Measurements from ENCODE around the gene GPATCH2.

GPATCH2 gene

DNA sequence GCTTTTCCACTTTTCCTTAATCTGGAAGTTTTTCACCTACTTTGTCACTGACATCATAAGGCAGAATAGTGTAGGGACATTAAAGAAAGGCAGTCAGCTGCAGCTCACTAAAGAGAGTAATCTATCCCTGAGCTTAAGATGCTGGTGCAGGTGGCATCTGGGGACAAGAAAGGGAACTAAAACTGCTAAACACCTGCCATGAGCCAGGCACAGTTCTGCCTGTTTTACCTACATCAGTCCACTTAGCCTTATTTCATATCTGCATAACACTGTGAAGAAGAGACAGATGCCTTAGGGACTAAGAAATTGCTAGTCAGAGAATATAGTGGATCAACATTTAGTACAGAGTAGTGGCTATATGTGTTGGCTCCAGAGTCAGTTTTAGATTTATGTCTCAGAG, 88.1 kb downstream of the GPATCH2 start:
- TF ChIP-seq, protein P1, sequence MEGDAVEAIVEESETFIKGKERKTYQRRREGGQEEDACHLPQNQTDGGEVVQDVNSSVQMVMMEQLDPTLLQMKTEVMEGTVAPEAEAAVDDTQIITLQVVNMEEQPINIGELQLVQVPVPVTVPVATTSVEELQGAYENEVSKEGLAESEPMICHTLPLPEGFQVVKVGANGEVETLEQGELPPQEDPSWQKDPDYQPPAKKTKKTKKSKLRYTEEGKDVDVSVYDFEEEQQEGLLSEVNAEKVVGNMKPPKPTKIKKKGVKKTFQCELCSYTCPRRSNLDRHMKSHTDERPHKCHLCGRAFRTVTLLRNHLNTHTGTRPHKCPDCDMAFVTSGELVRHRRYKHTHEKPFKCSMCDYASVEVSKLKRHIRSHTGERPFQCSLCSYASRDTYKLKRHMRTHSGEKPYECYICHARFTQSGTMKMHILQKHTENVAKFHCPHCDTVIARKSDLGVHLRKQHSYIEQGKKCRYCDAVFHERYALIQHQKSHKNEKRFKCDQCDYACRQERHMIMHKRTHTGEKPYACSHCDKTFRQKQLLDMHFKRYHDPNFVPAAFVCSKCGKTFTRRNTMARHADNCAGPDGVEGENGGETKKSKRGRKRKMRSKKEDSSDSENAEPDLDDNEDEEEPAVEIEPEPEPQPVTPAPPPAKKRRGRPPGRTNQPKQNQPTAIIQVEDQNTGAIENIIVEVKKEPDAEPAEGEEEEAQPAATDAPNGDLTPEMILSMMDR (IDR thresholded peaks at IDR 0.05; ENCODE audit: borderline replicate concordance, insufficient read depth, low read depth, low read length): no peak
- H3K4me3 ChIP-seq (ENCODE audit: low read depth, low read length): no peak overlapping the region

DNA sequence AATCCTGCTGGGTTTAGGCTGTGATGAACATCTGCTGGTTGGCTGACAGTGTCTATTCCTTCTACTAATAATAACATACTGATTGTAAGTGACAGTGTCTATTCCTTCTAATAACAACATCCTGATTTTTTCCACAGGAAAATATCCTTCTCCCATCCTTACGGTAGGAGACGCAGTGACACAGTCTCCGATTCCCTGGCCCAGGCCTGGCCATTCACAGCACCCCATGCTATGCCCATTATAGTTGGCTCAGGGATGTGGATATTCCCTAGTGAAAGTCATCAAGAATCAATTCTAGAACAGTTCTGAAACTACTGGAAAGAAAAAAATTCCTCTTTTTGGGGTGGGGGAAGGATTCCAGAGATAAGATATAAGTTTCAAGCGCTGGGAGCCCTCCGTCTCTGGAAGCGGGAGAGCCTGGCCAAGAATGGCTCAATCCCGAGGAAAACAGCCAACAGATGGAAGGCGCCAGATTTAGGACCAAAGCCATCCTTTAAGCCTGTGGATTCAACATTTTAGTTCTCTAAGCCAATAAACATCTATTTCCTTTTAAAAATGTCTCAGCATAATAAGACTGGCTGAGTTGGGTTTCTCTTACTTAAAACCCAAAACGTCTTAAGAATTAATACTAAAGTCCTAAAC, 88.6 kb downstream of the GPATCH2 start:
- H3K4me3 ChIP-seq (ENCODE audit: low read depth, low read length): no peak overlapping the region
- TF ChIP-seq, protein P1 (IDR thresholded peaks at IDR 0.05; ENCODE audit: borderline replicate concordance, insufficient read depth, low read depth, low read length): no peak

DNA sequence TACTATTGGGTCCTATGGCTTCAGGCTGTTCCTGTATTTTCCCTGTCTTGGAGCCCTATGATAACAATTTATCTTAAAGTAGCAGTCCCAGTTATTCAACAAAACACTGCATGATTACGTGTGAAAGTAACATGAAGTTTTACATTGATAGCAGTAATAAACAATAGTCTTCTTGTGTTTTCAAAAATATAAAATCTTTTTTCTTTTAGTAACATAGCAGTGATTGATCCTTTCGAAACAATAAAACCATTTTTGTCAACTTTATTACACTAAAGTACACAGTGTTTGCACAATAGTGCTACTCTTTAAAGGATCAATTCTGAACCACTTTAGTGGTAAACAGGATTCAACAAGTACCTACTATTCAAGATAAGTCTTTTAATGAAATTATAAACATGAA, 90.6 kb downstream of the GPATCH2 start:
- H3K4me3 ChIP-seq (ENCODE audit: low read depth, low read length): no peak overlapping the region
- TF ChIP-seq, protein P1 (IDR thresholded peaks at IDR 0.05; ENCODE audit: borderline replicate concordance, insufficient read depth, low read depth, low read length): no peak

DNA sequence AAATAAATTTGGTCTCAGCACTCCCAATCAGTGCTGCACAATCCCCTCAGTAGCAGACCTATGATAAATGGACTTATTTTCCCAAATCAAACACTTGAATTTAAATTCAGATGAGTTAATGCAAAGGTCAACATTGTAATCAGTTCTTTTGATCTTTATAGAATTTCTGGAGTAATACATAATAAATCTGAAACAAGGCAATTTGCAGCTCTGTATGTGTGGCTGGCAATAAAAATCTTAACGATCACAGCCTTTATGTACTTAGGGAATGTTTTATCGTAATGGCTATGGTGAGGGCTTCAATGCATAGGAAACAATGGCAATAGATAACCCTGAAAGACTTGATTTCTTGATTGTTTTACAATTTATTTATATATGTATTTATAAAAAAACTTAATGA, 91.4 kb downstream of the GPATCH2 start:
- TF ChIP-seq, protein P1 (IDR thresholded peaks at IDR 0.05; ENCODE audit: borderline replicate concordance, insufficient read depth, low read depth, low read length): no peak
- no peak overlapping the region for H3K4me3 ChIP-seq (ENCODE audit: low read depth, low read length)

DNA sequence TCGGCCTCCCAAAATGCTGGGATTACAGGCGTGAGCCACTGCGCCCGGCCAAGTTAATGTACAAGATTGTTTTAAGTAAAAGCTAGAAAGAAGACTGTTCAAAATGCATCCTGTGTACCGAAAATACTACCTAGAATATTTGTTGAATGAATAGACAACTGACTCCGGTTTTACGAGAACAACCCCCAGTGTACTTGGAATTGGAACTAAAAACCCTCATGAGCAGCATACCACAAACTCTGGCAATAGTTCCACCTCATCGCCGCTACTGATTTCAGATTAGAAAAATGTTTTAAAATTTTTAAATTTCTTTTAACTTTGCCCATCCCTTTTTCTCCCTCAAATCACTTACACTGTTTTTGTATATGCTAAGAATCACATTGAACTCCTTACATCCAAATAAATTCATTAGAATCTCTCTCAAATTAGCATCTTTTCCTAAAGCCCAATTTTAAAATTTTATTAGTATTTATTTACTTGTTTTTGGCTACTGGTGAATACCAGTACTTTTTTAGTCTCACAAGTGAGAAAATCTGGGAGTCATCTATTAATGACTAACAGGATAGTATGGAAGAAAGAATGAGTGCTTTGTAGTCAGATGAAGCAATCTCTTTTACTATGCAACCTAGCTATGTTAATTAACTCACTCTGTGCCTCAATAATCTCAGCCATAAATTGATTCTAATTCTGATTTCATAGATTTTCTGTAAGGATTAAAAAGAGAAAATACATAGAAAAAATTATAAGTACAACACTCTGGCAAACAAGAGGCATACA, 95.1 kb downstream of the GPATCH2 start:
- H3K4me3 ChIP-seq (ENCODE audit: low read depth, low read length): no peak overlapping the region

DNA sequence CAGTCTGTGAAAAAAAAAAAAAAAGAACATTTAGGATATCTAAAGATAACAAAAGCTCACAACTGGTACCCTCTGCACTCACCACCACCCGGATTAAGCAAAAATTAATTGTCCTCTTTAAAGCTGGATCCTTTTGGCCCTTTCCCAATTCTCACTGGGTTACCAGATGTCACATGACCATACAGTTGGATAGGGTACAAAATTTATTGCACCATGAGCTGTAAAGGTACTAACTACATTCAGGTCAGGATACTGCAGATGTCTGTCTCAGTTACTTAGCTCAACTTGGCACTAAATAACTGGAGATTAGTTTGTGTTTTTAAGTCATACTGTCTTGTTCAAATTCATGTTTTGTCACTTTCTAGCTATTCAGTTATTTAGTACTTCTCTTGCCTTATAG, 96.3 kb downstream of the GPATCH2 start:
- TF ChIP-seq, protein P1 (IDR thresholded peaks at IDR 0.05; ENCODE audit: borderline replicate concordance, insufficient read depth, low read depth, low read length): no peak
- H3K4me3 ChIP-seq (ENCODE audit: low read depth, low read length): no peak overlapping the region

More for the DNA sequence above, 95.1 kb downstream of the GPATCH2 start:
- TF ChIP-seq, protein P1 (IDR thresholded peaks at IDR 0.05; ENCODE audit: borderline replicate concordance, insufficient read depth, low read depth, low read length): no peak

DNA sequence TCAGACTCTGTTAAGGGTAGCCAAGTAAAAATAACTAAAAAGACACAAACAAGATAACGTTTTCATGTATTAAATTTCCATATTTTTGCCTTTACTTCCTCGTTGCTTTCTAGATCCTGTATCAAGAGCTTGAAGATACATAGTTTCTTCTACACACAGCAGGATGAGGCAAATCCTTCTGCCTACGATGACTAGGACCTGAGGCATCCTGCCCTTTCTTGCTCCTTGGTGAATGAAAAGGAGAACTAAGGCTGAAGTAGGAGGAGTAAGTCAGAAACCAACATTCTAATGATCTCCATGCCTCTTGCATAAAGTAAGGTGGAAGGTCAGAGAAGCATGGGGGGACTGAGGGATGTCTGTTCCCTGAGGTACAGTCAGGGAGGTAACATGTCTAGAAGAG, 102.6 kb downstream of the GPATCH2 start:
- TF ChIP-seq, protein P1 (IDR thresholded peaks at IDR 0.05; ENCODE audit: borderline replicate concordance, insufficient read depth, low read depth, low read length): no peak
- H3K4me3 ChIP-seq (ENCODE audit: low read depth, low read length): no peak overlapping the region
